ENCODE data around the gene ZNF787.
"Not testable (repeated sequence)": the region's sequence is repeated elsewhere in the genome, so short reads cannot be mapped to it uniquely, and the experiment has no call there.

The ZNF787 gene

GRCh38 chr19:56156768-56157167 is 35.7 kb upstream of the ZNF787 start:
- Histone ChIP-seq H3K27ac (ENCODE audit: low read depth in 2 of 2, low read length in 2 of 2) (peak overlapping the region; percentile 71 to 72), H3K9ac (ENCODE audit: low read depth in 1 of 2, low read length in 2 of 2) (peak overlapping the region; percentile 9 to 32), H3K36me3 (ENCODE audit: control insufficient read depth in 2 of 2, insufficient read depth in 2 of 2, low read length in 2 of 2) (peaks cover 14 to 26% of the 10 kb centered on the region in 2 donors), H3K9me3 (ENCODE audit: control insufficient read depth in 2 of 2, low read length in 2 of 2) (no peaks in the 10 kb centered on the region), H3K4me1 (ENCODE audit: control insufficient read depth in 2 of 2, insufficient read depth in 2 of 2, low read length in 2 of 2) (peaks cover 4 to 10% of the 10 kb centered on the region in 2 donors), H3K27me3 (ENCODE audit: control insufficient read depth in 2 of 2, insufficient read depth in 2 of 2, low read length in 2 of 2) (no peaks in the 10 kb centered on the region), H3K4me3 (ENCODE audit: low read length in 2 of 2) (no peak overlapping the region)

- Histone ChIP-seq H3K36me3 (ENCODE audit: control insufficient read depth in 2 of 2, insufficient read depth in 2 of 2, low read length in 2 of 2) (peaks cover 14 to 24% of the 10 kb centered on the region in 2 donors), H3K27ac (ENCODE audit: low read depth in 2 of 2, low read length in 2 of 2) (no peak overlapping the region), H3K27me3 (ENCODE audit: control insufficient read depth in 2 of 2, insufficient read depth in 2 of 2, low read length in 2 of 2) (no peaks in the 10 kb centered on the region), H3K9ac (ENCODE audit: low read depth in 1 of 2, low read length in 2 of 2) (no peak overlapping the region), H3K9me3 (ENCODE audit: control insufficient read depth in 2 of 2, low read length in 2 of 2) (no peaks in the 10 kb centered on the region), H3K4me3 (ENCODE audit: low read length in 2 of 2) (no peak overlapping the region), H3K4me1 (ENCODE audit: control insufficient read depth in 2 of 2, insufficient read depth in 2 of 2, low read length in 2 of 2) (peaks cover 4 to 10% of the 10 kb centered on the region in 2 donors)
Observed at GRCh38 chr19:56155124-56155687, 34.1 kb upstream of the ZNF787 start.

- Histone ChIP-seq H3K9ac (ENCODE audit: low read depth in 1 of 2, low read length in 2 of 2) (no peak overlapping the region), H3K4me3 (ENCODE audit: low read length in 2 of 2) (no peak overlapping the region), H3K36me3 (ENCODE audit: control insufficient read depth in 2 of 2, insufficient read depth in 2 of 2, low read length in 2 of 2) (peaks cover 3 to 24% of the 10 kb centered on the region in 2 donors), H3K27me3 (ENCODE audit: control insufficient read depth in 2 of 2, insufficient read depth in 2 of 2, low read length in 2 of 2) (no peaks in the 10 kb centered on the region), H3K4me1 (ENCODE audit: control insufficient read depth in 2 of 2, insufficient read depth in 2 of 2, low read length in 2 of 2) (peaks cover 4 to 10% of the 10 kb centered on the region in 2 donors), H3K9me3 (ENCODE audit: control insufficient read depth in 2 of 2, low read length in 2 of 2) (no peaks in the 10 kb centered on the region), H3K27ac (ENCODE audit: low read depth in 2 of 2, low read length in 2 of 2) (no peak overlapping the region)
Observed at GRCh38 chr19:56153507-56153906, 32.4 kb upstream of the ZNF787 start.

- peaks cover 6 to 28% of the 10 kb centered on the region in 2 donors for H3K36me3 ChIP-seq (ENCODE audit: control insufficient read depth in 2 of 2, insufficient read depth in 2 of 2, low read length in 2 of 2)
- no peak overlapping the region for H3K4me3 ChIP-seq (ENCODE audit: low read length in 2 of 2)
- H3K27ac ChIP-seq (ENCODE audit: low read depth in 2 of 2, low read length in 2 of 2) = no peak overlapping the region
- no peak overlapping the region for H3K9ac ChIP-seq (ENCODE audit: low read depth in 1 of 2, low read length in 2 of 2)
- H3K9me3 ChIP-seq (ENCODE audit: control insufficient read depth in 2 of 2, low read length in 2 of 2) = no peaks in the 10 kb centered on the region
- H3K4me1 ChIP-seq (ENCODE audit: control insufficient read depth in 2 of 2, insufficient read depth in 2 of 2, low read length in 2 of 2) = peaks cover 4 to 10% of the 10 kb centered on the region in 2 donors
- H3K27me3 ChIP-seq (ENCODE audit: control insufficient read depth in 2 of 2, insufficient read depth in 2 of 2, low read length in 2 of 2) = no peaks in the 10 kb centered on the region
Observed at GRCh38 chr19:56152644-56153043, 31.5 kb upstream of the ZNF787 start.

- H3K36me3 ChIP-seq (ENCODE audit: control insufficient read depth in 2 of 2, insufficient read depth in 2 of 2, low read length in 2 of 2) = peaks cover 3 to 24% of the 10 kb centered on the region in 2 donors
- no peak overlapping the region for H3K9ac ChIP-seq (ENCODE audit: low read depth in 1 of 2, low read length in 2 of 2)
- H3K4me1 ChIP-seq (ENCODE audit: control insufficient read depth in 2 of 2, insufficient read depth in 2 of 2, low read length in 2 of 2) = no peaks in the 10 kb centered on the region
- no peaks in the 10 kb centered on the region for H3K27me3 ChIP-seq (ENCODE audit: control insufficient read depth in 2 of 2, insufficient read depth in 2 of 2, low read length in 2 of 2)
- H3K9me3 ChIP-seq (ENCODE audit: control insufficient read depth in 2 of 2, low read length in 2 of 2) = no peaks in the 10 kb centered on the region
- no peak overlapping the region for H3K27ac ChIP-seq (ENCODE audit: low read depth in 2 of 2, low read length in 2 of 2)
- no peak overlapping the region for H3K4me3 ChIP-seq (ENCODE audit: low read length in 2 of 2)
Observed at GRCh38 chr19:56150358-56150757, 29.3 kb upstream of the ZNF787 start.

GRCh38 chr19:56149656-56150038 is 28.6 kb upstream of the ZNF787 start:
- Histone ChIP-seq H3K9ac (ENCODE audit: low read depth in 1 of 2, low read length in 2 of 2) (no peak overlapping the region), H3K27ac (ENCODE audit: low read depth in 2 of 2, low read length in 2 of 2) (no peak overlapping the region), H3K9me3 (ENCODE audit: control insufficient read depth in 2 of 2, low read length in 2 of 2) (no peaks in the 10 kb centered on the region), H3K27me3 (ENCODE audit: control insufficient read depth in 2 of 2, insufficient read depth in 2 of 2, low read length in 2 of 2) (no peaks in the 10 kb centered on the region), H3K4me1 (ENCODE audit: control insufficient read depth in 2 of 2, insufficient read depth in 2 of 2, low read length in 2 of 2) (no peaks in the 10 kb centered on the region), H3K36me3 (ENCODE audit: control insufficient read depth in 2 of 2, insufficient read depth in 2 of 2, low read length in 2 of 2) (peaks cover 3 to 21% of the 10 kb centered on the region in 2 donors), H3K4me3 (ENCODE audit: low read length in 2 of 2) (no peak overlapping the region)

- not testable (repeated sequence) for H3K9ac ChIP-seq (ENCODE audit: low read depth in 1 of 2, low read length in 2 of 2); H3K4me3 ChIP-seq (ENCODE audit: low read length in 2 of 2); H3K27me3 ChIP-seq (ENCODE audit: control insufficient read depth in 2 of 2, insufficient read depth in 2 of 2, low read length in 2 of 2); H3K27ac ChIP-seq (ENCODE audit: low read depth in 2 of 2, low read length in 2 of 2); H3K4me1 ChIP-seq (ENCODE audit: control insufficient read depth in 2 of 2, insufficient read depth in 2 of 2, low read length in 2 of 2); H3K9me3 ChIP-seq (ENCODE audit: control insufficient read depth in 2 of 2, low read length in 2 of 2)
- H3K36me3 ChIP-seq (ENCODE audit: control insufficient read depth in 2 of 2, insufficient read depth in 2 of 2, low read length in 2 of 2) = peaks cover 3 to 18% of the 10 kb centered on the region in 2 donors
Observed at GRCh38 chr19:56148955-56149655, 28.0 kb upstream of the ZNF787 start.

GRCh38 chr19:56148096-56148495 is 27.0 kb upstream of the ZNF787 start:
- H3K36me3 ChIP-seq (ENCODE audit: control insufficient read depth in 2 of 2, insufficient read depth in 2 of 2, low read length in 2 of 2) = peaks cover 3 to 18% of the 10 kb centered on the region in 2 donors
- no peak overlapping the region for H3K27ac ChIP-seq (ENCODE audit: low read depth in 2 of 2, low read length in 2 of 2)
- no peak overlapping the region for H3K9ac ChIP-seq (ENCODE audit: low read depth in 1 of 2, low read length in 2 of 2)
- H3K4me3 ChIP-seq (ENCODE audit: low read length in 2 of 2) = no peak overlapping the region
- no peaks in the 10 kb centered on the region for H3K27me3 ChIP-seq (ENCODE audit: control insufficient read depth in 2 of 2, insufficient read depth in 2 of 2, low read length in 2 of 2)
- no peaks in the 10 kb centered on the region for H3K9me3 ChIP-seq (ENCODE audit: control insufficient read depth in 2 of 2, low read length in 2 of 2)
- H3K4me1 ChIP-seq (ENCODE audit: control insufficient read depth in 2 of 2, insufficient read depth in 2 of 2, low read length in 2 of 2) = peaks cover 3 to 4% of the 10 kb centered on the region in 2 donors

GRCh38 chr19:56147307-56147706 is 26.2 kb upstream of the ZNF787 start:
- H3K4me1 ChIP-seq (ENCODE audit: control insufficient read depth in 2 of 2, insufficient read depth in 2 of 2, low read length in 2 of 2) = peaks cover 11 to 12% of the 10 kb centered on the region in 2 donors
- no peak overlapping the region for H3K4me3 ChIP-seq (ENCODE audit: low read length in 2 of 2)
- no peak overlapping the region for H3K9ac ChIP-seq (ENCODE audit: low read depth in 1 of 2, low read length in 2 of 2)
- no peaks in the 10 kb centered on the region for H3K9me3 ChIP-seq (ENCODE audit: control insufficient read depth in 2 of 2, low read length in 2 of 2)
- H3K27me3 ChIP-seq (ENCODE audit: control insufficient read depth in 2 of 2, insufficient read depth in 2 of 2, low read length in 2 of 2) = no peaks in the 10 kb centered on the region
- peaks cover 3 to 18% of the 10 kb centered on the region in 2 donors for H3K36me3 ChIP-seq (ENCODE audit: control insufficient read depth in 2 of 2, insufficient read depth in 2 of 2, low read length in 2 of 2)
- no peak overlapping the region for H3K27ac ChIP-seq (ENCODE audit: low read depth in 2 of 2, low read length in 2 of 2)

GRCh38 chr19:56146904-56147303 is 25.8 kb upstream of the ZNF787 start:
- Histone ChIP-seq H3K4me3 (ENCODE audit: low read length in 2 of 2) (no peak overlapping the region), H3K9ac (ENCODE audit: low read depth in 1 of 2, low read length in 2 of 2) (no peak overlapping the region), H3K9me3 (ENCODE audit: control insufficient read depth in 2 of 2, low read length in 2 of 2) (no peaks in the 10 kb centered on the region), H3K27ac (ENCODE audit: low read depth in 2 of 2, low read length in 2 of 2) (no peak overlapping the region), H3K27me3 (ENCODE audit: control insufficient read depth in 2 of 2, insufficient read depth in 2 of 2, low read length in 2 of 2) (no peaks in the 10 kb centered on the region), H3K36me3 (ENCODE audit: control insufficient read depth in 2 of 2, insufficient read depth in 2 of 2, low read length in 2 of 2) (peaks cover 3 to 18% of the 10 kb centered on the region in 2 donors), H3K4me1 (ENCODE audit: control insufficient read depth in 2 of 2, insufficient read depth in 2 of 2, low read length in 2 of 2) (peaks cover 14 to 15% of the 10 kb centered on the region in 2 donors)

Measured in mucosa of rectum (tissue), 2 donors.